Fibroblast of upper back skin (primary cell): ENCODE measurements around the gene C5AR2.
"Not testable (repeated sequence)": the region's sequence is repeated elsewhere in the genome, so short reads cannot be mapped to it uniquely, and the experiment has no call there.

Source experiments
- DNase-seq: peaks from one replicate; pipeline ENCODE4 v3.0.0-alpha.2; 2013

The C5AR2 gene

GRCh38 chr19:47331931-47332547 is at the start of gene C5AR2:
TSS of gene C5AR2 (plus strand) at chr19:47332175. CDS start at chr19:47340800, 8,625 bp downstream.
- no peak for DNase-seq

GRCh38 chr19:47283405-47284059 is 48.4 kb upstream of the C5AR2 start:
- DNase-seq: no peak

GRCh38 chr19:47284324-47284899 is 47.6 kb upstream of the C5AR2 start:
- peak; percentile 66 for DNase-seq

- DNase-seq: peak; percentile 78
These were observed 35.9 kb upstream of the C5AR2 start for GRCh38 chr19:47296036-47296435.

- not testable (repeated sequence) for DNase-seq
These were observed 31.1 kb upstream of the C5AR2 start for GRCh38 chr19:47300867-47301266.

- DNase-seq: no peak
These were observed 29.7 kb upstream of the C5AR2 start for GRCh38 chr19:47302249-47302648.

GRCh38 chr19:47303966-47304365 is 28.0 kb upstream of the C5AR2 start:
- no peak for DNase-seq

- DNase-seq: peak; percentile 90
These were observed 26.6 kb upstream of the C5AR2 start for GRCh38 chr19:47305309-47305751.

GRCh38 chr19:47306303-47306702 is 25.7 kb upstream of the C5AR2 start:
- no peak for DNase-seq

- DNase-seq: peak; percentile 40
These were observed 22.9 kb upstream of the C5AR2 start for GRCh38 chr19:47309038-47309437.

- DNase-seq: no peak
These were observed 22.4 kb upstream of the C5AR2 start, which contains the start of gene C5AR1 for GRCh38 chr19:47309608-47310007. TSS of gene C5AR1 (plus strand) at chr19:47309861. CDS start at chr19:47309896, 35 bp downstream.

- DNase-seq: no peak
These were observed 21.7 kb upstream of the C5AR2 start for GRCh38 chr19:47310323-47310722.

- DNase-seq: peak; percentile 42
These were observed 21.2 kb upstream of the C5AR2 start for GRCh38 chr19:47310819-47311218.

- no peak for DNase-seq
These were observed 19.5 kb upstream of the C5AR2 start for GRCh38 chr19:47312366-47313006.

- no peak for DNase-seq
These were observed 18.1 kb upstream of the C5AR2 start for GRCh38 chr19:47313754-47314295.

- DNase-seq: peak; percentile 85
These were observed 16.7 kb upstream of the C5AR2 start for GRCh38 chr19:47315125-47315821.

GRCh38 chr19:47316513-47316912 is 15.5 kb upstream of the C5AR2 start:
- no peak for DNase-seq

GRCh38 chr19:47319923-47320871 is 11.8 kb upstream of the C5AR2 start:
- DNase-seq: no peak

GRCh38 chr19:47321630-47322029 is 10.3 kb upstream of the C5AR2 start:
- no peak for DNase-seq

GRCh38 chr19:47322058-47322457 is 9.9 kb upstream of the C5AR2 start:
- DNase-seq: no peak

- no peak for DNase-seq
These were observed 8.6 kb upstream of the C5AR2 start for GRCh38 chr19:47323409-47323808.

- no peak for DNase-seq
These were observed 8.1 kb upstream of the C5AR2 start for GRCh38 chr19:47323872-47324271.
